Rectal smooth muscle tissue (tissue), 1 donor: ENCODE data around the gene NUPR2.
"Not testable (repeated sequence)": the region's sequence is repeated elsewhere in the genome, so short reads cannot be mapped to it uniquely, and the experiment has no call there.

Experiments used
- H3K27ac ChIP-seq: one replicate; pipeline ENCODE4 v1.7.0; 2013; ENCODE audit warnings: low read depth, low read length, inconsistent platforms
- H3K27me3 ChIP-seq: one replicate; pipeline ENCODE4 v1.7.0; 2013; ENCODE audit warnings: low read length; ENCODE audit not compliant: control insufficient read depth, insufficient read depth
- H3K36me3 ChIP-seq: one replicate; pipeline ENCODE4 v1.7.0; 2013; ENCODE audit warnings: low read length; ENCODE audit not compliant: control insufficient read depth, insufficient read depth
- H3K4me1 ChIP-seq: one replicate; pipeline ENCODE4 v1.7.0; 2013; ENCODE audit warnings: low read length; ENCODE audit not compliant: control insufficient read depth, insufficient read depth
- H3K4me3 ChIP-seq: one replicate; pipeline ENCODE4 v1.7.0; 2013; ENCODE audit warnings: low read length
- H3K9ac ChIP-seq: one replicate; pipeline ENCODE4 v1.7.0; 2013; ENCODE audit warnings: low read length

NUPR2 gene

GRCh38 chr7:56115852-56116538 is at the start of gene NUPR2:
Gene NUPR2 (minus strand): TSS chr7:56116417. CDS start chr7:56116314, 103 bp downstream.
- Histone ChIP-seq H3K27me3 (peaks cover 2% of the 10 kb centered on the region), H3K4me3 (no peak within 1 kb of the TSS), H3K9ac (no peak within 1 kb of the TSS), H3K36me3 (no peaks in the 10 kb centered on the region), H3K4me1 (no peaks in the 10 kb centered on the region), H3K27ac (no peak within 1 kb of the TSS)

- H3K4me1 ChIP-seq = no peaks in the 10 kb centered on the region
- no peak overlapping the region for H3K27ac ChIP-seq
- no peaks in the 10 kb centered on the region for H3K27me3 ChIP-seq
- H3K36me3 ChIP-seq = no peaks in the 10 kb centered on the region
- H3K4me3 ChIP-seq = no peak overlapping the region
- H3K9ac ChIP-seq = no peak overlapping the region
Measured at GRCh38 chr7:56157238-56157790, 41.1 kb upstream of the NUPR2 start.

GRCh38 chr7:56131062-56131461 is 14.8 kb upstream of the NUPR2 start:
- H3K36me3 ChIP-seq, H3K4me3 ChIP-seq, H3K27me3 ChIP-seq, H3K9ac ChIP-seq, H3K27ac ChIP-seq, H3K4me1 ChIP-seq: not testable (repeated sequence)

DNA sequence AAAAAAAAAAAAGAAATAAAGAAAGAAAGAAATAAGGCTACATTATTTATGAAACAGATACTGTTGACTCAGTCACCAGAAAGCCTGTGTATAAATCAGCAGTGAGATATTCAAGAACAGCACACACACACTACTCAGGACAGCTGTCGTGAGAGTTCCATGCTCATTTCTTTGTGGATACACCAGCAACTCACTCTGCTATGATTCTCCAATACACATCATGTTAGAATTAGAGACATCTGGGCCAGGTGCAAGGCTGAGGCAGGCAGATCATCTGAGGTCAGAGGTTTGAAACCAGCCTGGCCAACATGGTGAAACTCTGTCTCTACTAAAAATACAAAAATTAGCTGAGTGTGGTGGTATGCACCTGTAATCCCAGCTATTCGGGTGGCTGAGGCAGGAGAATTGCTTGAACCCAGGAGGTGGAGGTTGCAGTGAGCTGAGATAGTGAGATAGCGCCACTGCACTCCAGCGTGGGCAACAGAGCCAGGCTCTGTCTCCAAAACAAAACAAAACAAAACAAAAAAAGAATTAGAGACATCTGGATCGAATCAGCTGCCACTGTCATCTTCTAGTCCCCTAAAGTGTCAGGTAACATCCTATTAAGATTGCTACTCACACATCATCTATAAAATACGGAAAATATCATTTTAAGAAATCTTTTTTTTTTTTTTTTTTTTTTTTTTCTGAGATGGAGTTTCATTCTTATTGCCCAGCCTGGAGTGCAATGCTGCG is 11.2 kb upstream of the NUPR2 start:
- H3K9ac ChIP-seq = no peak overlapping the region
- H3K4me1 ChIP-seq = no peaks in the 10 kb centered on the region
- H3K27ac ChIP-seq = no peak overlapping the region
- no peaks in the 10 kb centered on the region for H3K27me3 ChIP-seq
- H3K36me3 ChIP-seq = no peaks in the 10 kb centered on the region
- no peak overlapping the region for H3K4me3 ChIP-seq

DNA sequence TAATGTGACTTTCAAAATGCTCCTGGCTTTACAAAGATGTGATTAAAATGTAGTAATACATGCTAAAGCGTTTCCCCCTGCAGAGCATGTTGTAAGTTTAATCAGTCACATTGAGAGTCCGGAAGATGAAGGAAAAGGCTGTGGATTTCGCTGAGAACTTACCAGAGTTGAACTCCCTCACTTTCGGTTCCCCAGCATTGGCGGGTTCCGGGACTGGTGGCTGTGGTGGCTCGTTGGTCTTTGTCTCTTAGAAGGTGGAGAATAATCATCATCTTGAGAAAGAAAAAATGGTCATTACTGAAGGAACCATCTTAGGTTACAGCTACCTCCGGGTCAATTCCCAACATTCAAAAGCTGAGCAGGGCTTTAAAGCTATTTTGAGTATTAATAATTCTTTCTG is 9.6 kb upstream of the NUPR2 start:
- H3K4me3 ChIP-seq = no peak overlapping the region
- H3K4me1 ChIP-seq = no peaks in the 10 kb centered on the region
- H3K9ac ChIP-seq = no peak overlapping the region
- H3K36me3 ChIP-seq = no peaks in the 10 kb centered on the region
- H3K27ac ChIP-seq = no peak overlapping the region
- no peaks in the 10 kb centered on the region for H3K27me3 ChIP-seq

GRCh38 chr7:56124981-56125380 is 8.8 kb upstream of the NUPR2 start:
- H3K9ac ChIP-seq = no peak overlapping the region
- H3K27me3 ChIP-seq = no peaks in the 10 kb centered on the region
- H3K4me3 ChIP-seq = no peak overlapping the region
- H3K27ac ChIP-seq = no peak overlapping the region
- no peaks in the 10 kb centered on the region for H3K36me3 ChIP-seq
- no peaks in the 10 kb centered on the region for H3K4me1 ChIP-seq

DNA sequence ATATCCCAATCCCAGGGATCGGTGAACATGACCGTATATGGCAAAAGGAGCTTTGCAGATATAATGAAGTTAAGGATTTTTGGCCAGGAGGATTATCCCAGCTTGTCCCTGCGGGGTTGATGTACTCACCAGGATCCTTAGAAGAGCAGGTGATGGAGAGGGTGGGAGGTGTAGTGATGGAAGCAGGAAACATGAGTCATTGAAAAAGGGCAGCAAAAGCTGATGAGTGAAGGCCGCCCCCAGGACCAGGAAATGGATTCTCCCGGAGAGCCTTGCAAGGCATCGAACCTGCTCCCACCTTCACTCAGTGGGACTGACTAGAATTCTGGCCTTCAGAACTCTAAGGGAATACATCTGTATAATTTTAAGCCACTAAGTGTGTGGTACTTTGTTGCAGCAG is 5.2 kb upstream of the NUPR2 start:
- H3K27me3 ChIP-seq = no peaks in the 10 kb centered on the region

GRCh38 chr7:56112244-56112643 is 4.0 kb downstream of the NUPR2 start:
- not testable (repeated sequence) for H3K4me3 ChIP-seq, H3K27me3 ChIP-seq, H3K9ac ChIP-seq, H3K36me3 ChIP-seq, H3K27ac ChIP-seq, H3K4me1 ChIP-seq

More for the DNA sequence above, 5.2 kb upstream of the NUPR2 start:
- H3K4me3 ChIP-seq = no peak overlapping the region
- no peaks in the 10 kb centered on the region for H3K36me3 ChIP-seq
- H3K4me1 ChIP-seq = no peaks in the 10 kb centered on the region
- no peak overlapping the region for H3K27ac ChIP-seq
- H3K9ac ChIP-seq = no peak overlapping the region

DNA sequence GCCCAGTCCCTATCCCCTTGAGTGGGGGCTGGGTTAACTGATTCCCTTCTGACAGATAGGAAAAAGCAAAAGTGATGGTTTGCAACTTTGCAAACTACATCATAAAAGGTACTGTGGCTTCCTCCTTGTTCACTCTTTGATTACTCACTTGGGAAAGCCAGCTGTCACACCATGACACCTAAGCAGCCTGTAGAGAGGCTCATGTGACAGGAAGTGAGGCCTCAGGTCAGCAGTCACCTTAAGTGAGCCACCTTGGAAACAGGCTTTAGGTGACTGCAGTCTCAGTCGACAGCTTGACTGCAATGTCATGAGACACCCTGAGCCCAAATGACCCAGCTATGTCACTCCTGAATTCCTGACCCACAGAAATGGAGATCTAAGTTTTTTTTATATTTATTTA is 5.6 kb downstream of the NUPR2 start:
- Histone ChIP-seq H3K27me3 (no peaks in the 10 kb centered on the region), H3K4me3 (no peak overlapping the region), H3K36me3 (no peaks in the 10 kb centered on the region)

GRCh38 chr7:56107954-56108258 is 8.3 kb downstream of the NUPR2 start:
- no peaks in the 10 kb centered on the region for H3K4me1 ChIP-seq
- no peak overlapping the region for H3K9ac ChIP-seq
- H3K27me3 ChIP-seq = no peaks in the 10 kb centered on the region
- H3K27ac ChIP-seq = no peak overlapping the region
- H3K36me3 ChIP-seq = peaks cover 4% of the 10 kb centered on the region
- no peak overlapping the region for H3K4me3 ChIP-seq

More for the DNA sequence above, 5.6 kb downstream of the NUPR2 start:
- Histone ChIP-seq H3K9ac (no peak overlapping the region), H3K4me1 (no peaks in the 10 kb centered on the region), H3K27ac (no peak overlapping the region)

DNA sequence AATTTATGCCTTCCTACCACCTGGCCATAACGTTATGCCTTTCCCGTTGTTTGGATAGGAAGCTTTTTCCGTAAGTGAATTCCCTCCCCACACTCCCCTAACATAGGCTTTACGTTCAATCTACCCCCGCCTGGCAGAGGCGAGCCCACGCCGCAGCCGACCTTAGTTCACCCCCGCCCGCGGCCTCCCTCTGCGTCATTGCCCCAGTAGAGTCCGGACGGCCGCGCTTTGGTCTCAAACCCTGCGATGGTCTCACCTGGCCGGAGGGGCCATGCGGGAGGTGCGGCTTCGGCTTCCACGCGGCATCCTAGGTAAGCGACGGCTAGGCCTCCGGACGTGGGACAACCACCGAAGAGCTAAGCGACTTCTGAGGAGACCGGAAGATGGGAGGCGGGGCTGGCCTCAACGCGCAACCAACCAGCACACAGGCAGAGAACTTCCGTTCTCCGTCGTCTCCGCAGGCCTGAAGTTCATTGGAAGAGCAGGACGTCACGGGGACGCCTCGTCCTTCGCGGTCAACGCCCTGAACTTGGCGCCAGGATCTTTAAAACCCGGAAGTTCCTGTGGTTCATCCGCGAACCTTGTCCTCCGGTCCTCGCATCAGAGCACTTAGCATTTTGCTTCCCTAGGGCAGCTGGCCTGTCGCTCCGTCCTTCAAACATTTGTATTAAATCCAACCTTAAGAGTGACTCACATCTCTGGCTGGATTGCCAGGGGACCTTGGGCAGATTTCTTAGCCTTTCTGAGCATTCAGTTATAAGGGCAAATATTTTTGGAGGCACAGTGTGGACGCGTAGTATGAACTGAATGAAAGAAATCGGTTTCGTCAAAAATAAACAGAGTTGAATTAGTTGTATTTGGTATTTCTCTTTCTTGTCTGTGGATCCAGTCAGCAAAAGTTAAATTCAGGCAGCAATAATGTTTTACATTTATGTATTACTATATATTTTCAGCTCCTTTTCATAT is 9.8 kb downstream of the NUPR2 start, which contains the start of gene CHCHD2:
CHCHD2 (minus strand) TSS at position 369 of the 966 bp plus-strand sequence; CDS start at position 306, 63 bp downstream.
- Histone ChIP-seq H3K27me3 (no peaks in the 10 kb centered on the region), H3K4me1 (no peaks in the 10 kb centered on the region), H3K27ac (peak within 1 kb of the TSS; percentile 96), H3K9ac (peak within 1 kb of the TSS; percentile 96), H3K4me3 (peak within 1 kb of the TSS; percentile 98), H3K36me3 (peaks cover 6% of the 10 kb centered on the region)

DNA sequence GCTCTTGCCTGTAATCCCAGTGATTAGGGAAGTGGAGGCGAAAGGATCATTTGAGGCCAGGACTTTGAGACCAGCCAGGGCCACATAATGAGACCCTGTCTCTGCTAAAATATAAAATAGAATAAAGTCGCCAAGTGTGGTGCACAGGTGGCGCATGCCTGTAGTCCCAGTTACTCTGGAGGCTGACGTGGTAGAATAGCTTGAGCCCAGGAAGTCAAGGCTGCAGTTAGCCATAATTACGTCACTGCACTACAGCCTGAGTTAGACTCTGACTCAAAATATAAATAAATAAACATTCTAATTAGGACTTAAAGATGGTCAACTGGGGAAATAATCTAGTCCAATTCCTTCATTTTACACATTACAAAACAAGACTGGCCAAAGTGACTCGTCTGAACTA is 10.7 kb downstream of the NUPR2 start:
- H3K4me3 ChIP-seq = peak overlapping the region; percentile 98
- peak overlapping the region; percentile 96 for H3K27ac ChIP-seq
- H3K36me3 ChIP-seq = peaks cover 12% of the 10 kb centered on the region
- peak overlapping the region; percentile 96 for H3K9ac ChIP-seq
- H3K4me1 ChIP-seq = no peaks in the 10 kb centered on the region
- H3K27me3 ChIP-seq = no peaks in the 10 kb centered on the region
